B cell (primary cell): ENCODE measurements around the gene ENOX1. TPM values are rescaled to one million over a fixed set of nuclear protein-coding genes. Genes with fewer than 3 reads are reported as not detected.
"Not testable (repeated sequence)": the region's sequence is repeated elsewhere in the genome, so short reads cannot be mapped to it uniquely, and the experiment has no call there.

ENCODE experiments used
- ATAC-seq: fragments of 200-7000 bp; cut with Tn5 transposase; one replicate; pipeline ENCODE4 v1.10.0; 2021; ENCODE audit warnings: low read depth, mild to moderate bottlenecking, moderate number of reproducible peaks, moderate library complexity
- CTCF ChIA-PET: fragments of 350-600 bp; sonication (Branson Sonifier 250); formaldehyde crosslinking; loops from one replicate; lab custom pipeline; 2021; ENCODE audit warnings: antibody characterized with exemption, inconsistent platforms; lab: Charles Lee
- POLR2A ChIA-PET: fragments of 350-600 bp; sonication (Branson Sonifier 250); formaldehyde crosslinking; loops from one replicate; lab custom pipeline; 2021; ENCODE audit warnings: antibody characterized with exemption; lab: Charles Lee
- DNase-seq: peaks from one replicate; pipeline ENCODE4 v3.0.0; 2013
- H2AFZ ChIP-seq: 2 replicates; pipeline ENCODE4 v1.6.1; 2012; ENCODE audit warnings: mild to moderate bottlenecking, low read depth, low read length; ENCODE audit not compliant: insufficient read depth, poor library complexity, severe bottlenecking
- H3K27ac ChIP-seq, 2 donors: 1 replicate in 1 of 2; 2 replicates in 1 of 2; pipeline ENCODE4 v1.5.1; 2012 to 2013; ENCODE audit warnings: low read length in 2 of 2, mild to moderate bottlenecking in 2 of 2, moderate library complexity in 1 of 2
- H3K27me3 ChIP-seq, 4 experiments: fragments of 200-600 bp in 1 of 4; sonication (generic) in 1 of 4; replicated peaks in 1 of 4; 1 replicate in 2 of 4; 2 replicates in 2 of 4; pipeline versions ENCODE4 v1.6.1 to v1.7.0; 2013 to 2016; ENCODE audit warnings: low read length in 3 of 4, mild to moderate bottlenecking in 2 of 4, mixed read lengths in 1 of 4, moderate library complexity in 1 of 4; ENCODE audit not compliant: insufficient read depth in 4 of 4, control insufficient read depth in 3 of 4; ENCODE audit errors: control extremely low read depth in 1 of 4
- H3K36me3 ChIP-seq, 2 experiments: replicated peaks in 1 of 2; 1 replicate in 1 of 2; 2 replicates in 1 of 2; pipeline versions ENCODE4 v1.6.1 to v1.7.1; 2013; ENCODE audit warnings: low read length in 1 of 2; ENCODE audit not compliant: insufficient read depth in 2 of 2, control insufficient read depth in 1 of 2; ENCODE audit errors: control extremely low read depth in 1 of 2, extremely low read depth in 1 of 2
- H3K4me1 ChIP-seq, 2 donors: fragments of 200-600 bp in 1 of 2; sonication (generic) in 1 of 2; 1 replicate in 1 of 2; 2 replicates in 1 of 2; pipeline versions ENCODE4 v1.5.1 to v1.6.1; 2013 to 2017; ENCODE audit warnings: low read length in 2 of 2; ENCODE audit not compliant: control insufficient read depth in 2 of 2, insufficient read depth in 2 of 2
- H3K4me2 ChIP-seq: replicated peaks from 2 replicates; pipeline ENCODE3; 2012; ENCODE audit warnings: mild to moderate bottlenecking, low read depth, low read length; ENCODE audit not compliant: poor library complexity, severe bottlenecking
- H3K4me3 ChIP-seq, 5 experiments: fragments of 200-600 bp in 1 of 5; sonication (generic) in 1 of 5; 1 replicate in 3 of 5; 2 replicates in 2 of 5; pipeline versions ENCODE4 v1.5.1 to v1.7.0; 2011 to 2016; ENCODE audit warnings: low read length in 4 of 5, mild to moderate bottlenecking in 4 of 5, low read depth in 2 of 5, control low read depth in 1 of 5, moderate library complexity in 1 of 5; ENCODE audit not compliant: insufficient read depth in 1 of 5; ENCODE audit errors: control extremely low read depth in 1 of 5, extremely low read depth in 1 of 5
- H3K79me2 ChIP-seq: fragments of 200-600 bp; sonication (generic); one replicate; pipeline ENCODE4 v1.6.0; 2016; ENCODE audit warnings: low read length; ENCODE audit not compliant: control insufficient read depth, insufficient read depth
- H3K9ac ChIP-seq: fragments of 200-600 bp; sonication (generic); 2 replicates; pipeline ENCODE4 v1.6.1; 2017; ENCODE audit warnings: mild to moderate bottlenecking, low read length, moderate library complexity
- H3K9me3 ChIP-seq, 3 donors: one replicate each; pipeline versions ENCODE4 v1.6.1 to v1.7.1; 2013; ENCODE audit warnings: low read length in 2 of 3; ENCODE audit not compliant: control insufficient read depth in 2 of 3, insufficient read depth in 1 of 3; ENCODE audit errors: control extremely low read depth in 1 of 3
- H4K20me1 ChIP-seq: 2 replicates; pipeline ENCODE4 v1.6.0; 2012; ENCODE audit warnings: mild to moderate bottlenecking, low read length; ENCODE audit not compliant: insufficient read depth, control insufficient read depth, poor library complexity, severe bottlenecking
- H3K27ac Mint-ChIP-seq: one replicate; pipeline ENCODE4 v1.8.0; 2021; ENCODE audit warnings: mixed read lengths
- H3K27me3 Mint-ChIP-seq: one replicate; pipeline ENCODE4 v1.8.0; 2021; ENCODE audit warnings: mixed read lengths
- H3K4me1 Mint-ChIP-seq: one replicate; pipeline ENCODE4 v1.8.0; 2021; ENCODE audit warnings: mixed read lengths
- H3K4me3 Mint-ChIP-seq: one replicate; pipeline ENCODE4 v1.8.0; 2021; ENCODE audit warnings: mixed read lengths
- H3K9me3 Mint-ChIP-seq: one replicate; pipeline ENCODE4 v1.8.0; 2022; ENCODE audit warnings: mixed read lengths; ENCODE audit not compliant: insufficient read depth
- EZH2 ChIP-seq: IDR thresholded peaks from 2 replicates; pipeline ENCODE4 v1.6.1; 2012; ENCODE audit warnings: borderline replicate concordance, low read depth, mild to moderate bottlenecking, moderate library complexity, low read length; ENCODE audit not compliant: insufficient read depth, poor library complexity, severe bottlenecking
- WGBS: methylation state at CpG from one replicate; pipeline ENCODE4 v1.1.5; 2013; ENCODE audit warnings: missing lambda C conversion rate; ENCODE audit not compliant: insufficient coverage; 5-methylcytosine and 5-hydroxymethylcytosine counted together
- intact Hi-C: fragments of 100-400 bp; cut with micrococcal nuclease; formaldehyde crosslinking; loops from one replicate; pipeline ENCODE4 v1.10.0; 2022
- polyA plus RNA-seq: library from polyadenylated mRNA; depleted of rRNA; stranded (reverse); fragments of >200 nt; gene quantifications from 2 replicates; pipeline ENCODE4 v1.2.3, GENCODE V29; 2012
- total RNA-seq, 2 donors: library from RNA; stranded (reverse); fragments of 120-200 nt in 1 of 2; gene quantifications; 1 replicate in 1 of 2; 2 replicates in 1 of 2; pipeline versions ENCODE4 v1.2.3 to v1.2.4, GENCODE V29; 2013 to 2022
- TF ChIP-seq, protein P1 (sequence below): fragments of 200-600 bp; IDR thresholded peaks from one replicate; pipeline ENCODE4 v1.8.0; 2022; ENCODE audit warnings: antibody characterized with exemption, mild to moderate bottlenecking

Gene ENOX1
- total and polyA plus RNA-seq, 2 donors (not counting 1 experiment from before 2014, with no cell fraction given): not detected

DNA sequence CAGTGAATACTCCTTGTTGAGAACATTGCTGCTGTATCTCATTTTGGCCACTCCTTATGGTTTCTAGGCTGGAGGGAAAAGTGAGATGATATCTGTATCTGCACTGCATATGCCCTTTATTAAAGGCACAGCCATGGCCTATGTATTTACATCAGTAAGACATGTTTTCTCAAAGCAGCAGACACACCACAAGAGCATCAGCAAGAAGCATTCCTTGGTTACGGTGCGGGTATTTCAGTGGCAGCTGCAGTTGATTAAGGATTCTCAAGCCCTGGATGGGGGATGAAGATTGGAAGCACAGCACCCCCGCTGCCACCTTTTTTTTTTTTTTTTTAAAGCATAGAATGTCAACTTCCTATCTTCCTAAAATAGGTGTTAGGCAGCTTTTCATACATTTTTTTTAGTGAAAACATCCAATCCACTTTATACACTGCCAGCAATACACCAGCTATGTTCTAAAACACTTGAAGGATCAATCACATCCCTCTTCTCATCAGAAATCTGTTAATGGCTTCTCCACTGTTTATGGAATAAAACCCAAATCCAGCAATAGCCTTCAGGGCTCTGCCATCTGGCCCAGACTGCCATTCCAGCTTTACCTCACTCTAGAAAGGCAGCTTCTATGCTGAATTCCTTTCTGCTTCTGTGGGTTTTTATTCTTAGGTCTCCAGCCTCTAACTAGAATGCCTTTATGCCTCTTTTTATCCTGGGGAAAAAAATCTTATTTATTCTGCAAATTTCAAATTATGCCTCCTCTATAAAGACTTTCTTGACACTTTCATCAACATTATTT, 432.4 kb downstream of the ENOX1 start:
- H3K27ac ChIP-seq: no peak overlapping the region
- no peak for DNase-seq
- no peaks in the 10 kb centered on the region for H3K27me3 ChIP-seq
- H3K4me3 ChIP-seq: no peak overlapping the region
- H2AFZ ChIP-seq: no peak overlapping the region
- H3K4me2 ChIP-seq: no peak overlapping the region
- Mint-ChIP-seq H3K27ac (no peak overlapping the region), H3K9me3 (no peaks in the 10 kb centered on the region), H3K27me3 (peaks cover 5% of the 10 kb centered on the region), H3K4me1 (peaks cover 5% of the 10 kb centered on the region), H3K4me3 (no peak overlapping the region)
- CTCF ChIA-PET: no interaction called here
- no peaks in the 10 kb centered on the region for H3K79me2 ChIP-seq
- intact Hi-C loops: no loop called here
- peaks cover 0 to 10% of the 10 kb centered on the region in 2 donors for H3K4me1 ChIP-seq
- H4K20me1 ChIP-seq: no peaks in the 10 kb centered on the region
- ATAC-seq: no peak
- no peaks in the 10 kb centered on the region for H3K36me3 ChIP-seq
- TF ChIP-seq, protein P1, sequence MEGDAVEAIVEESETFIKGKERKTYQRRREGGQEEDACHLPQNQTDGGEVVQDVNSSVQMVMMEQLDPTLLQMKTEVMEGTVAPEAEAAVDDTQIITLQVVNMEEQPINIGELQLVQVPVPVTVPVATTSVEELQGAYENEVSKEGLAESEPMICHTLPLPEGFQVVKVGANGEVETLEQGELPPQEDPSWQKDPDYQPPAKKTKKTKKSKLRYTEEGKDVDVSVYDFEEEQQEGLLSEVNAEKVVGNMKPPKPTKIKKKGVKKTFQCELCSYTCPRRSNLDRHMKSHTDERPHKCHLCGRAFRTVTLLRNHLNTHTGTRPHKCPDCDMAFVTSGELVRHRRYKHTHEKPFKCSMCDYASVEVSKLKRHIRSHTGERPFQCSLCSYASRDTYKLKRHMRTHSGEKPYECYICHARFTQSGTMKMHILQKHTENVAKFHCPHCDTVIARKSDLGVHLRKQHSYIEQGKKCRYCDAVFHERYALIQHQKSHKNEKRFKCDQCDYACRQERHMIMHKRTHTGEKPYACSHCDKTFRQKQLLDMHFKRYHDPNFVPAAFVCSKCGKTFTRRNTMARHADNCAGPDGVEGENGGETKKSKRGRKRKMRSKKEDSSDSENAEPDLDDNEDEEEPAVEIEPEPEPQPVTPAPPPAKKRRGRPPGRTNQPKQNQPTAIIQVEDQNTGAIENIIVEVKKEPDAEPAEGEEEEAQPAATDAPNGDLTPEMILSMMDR: no peak
- TF ChIP-seq EZH2: no peak
- no CpG with 5 or more reads among the region's 3 CpGs for WGBS
- H3K9ac ChIP-seq: no peak overlapping the region
- H3K9me3 ChIP-seq: no peaks in the 10 kb centered on the region
- POLR2A ChIA-PET: no interaction called here

DNA sequence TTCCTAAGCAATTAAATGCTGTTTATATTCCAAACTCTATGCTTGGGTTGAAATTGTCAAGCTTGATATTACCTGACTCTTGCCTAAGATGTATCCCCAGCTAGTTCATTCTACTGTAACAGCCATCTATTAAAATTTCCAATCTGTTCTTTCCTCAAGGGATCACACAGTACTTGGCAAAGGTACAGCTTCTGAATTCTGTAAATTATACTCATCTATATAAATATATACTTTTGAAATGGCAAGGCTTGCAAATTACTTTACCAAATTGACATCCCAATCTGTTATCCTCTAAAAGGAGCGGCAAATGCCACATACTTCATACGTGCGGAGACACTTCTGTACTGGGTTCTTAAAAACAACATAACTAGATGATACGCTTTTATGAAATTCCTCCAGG, 433.1 kb downstream of the ENOX1 start:
- 100% methylated on average over 2 of the region's 4 CpGs for WGBS
- H3K27me3 Mint-ChIP-seq: peaks cover 5% of the 10 kb centered on the region
- intact Hi-C loops: no loop called here
- no peak overlapping the region for H3K27ac Mint-ChIP-seq
- no peaks in the 10 kb centered on the region for H3K9me3 Mint-ChIP-seq
- Histone ChIP-seq H4K20me1 (no peaks in the 10 kb centered on the region), H3K36me3 (no peaks in the 10 kb centered on the region), H3K9ac (no peak overlapping the region), H2AFZ (no peak overlapping the region), H3K4me1 (peaks cover 0 to 10% of the 10 kb centered on the region in 2 donors), H3K79me2 (no peaks in the 10 kb centered on the region), H3K4me2 (no peak overlapping the region), H3K27ac (no peak overlapping the region), H3K27me3 (no peaks in the 10 kb centered on the region), H3K9me3 (no peaks in the 10 kb centered on the region), H3K4me3 (no peak overlapping the region)
- no peak overlapping the region for H3K4me3 Mint-ChIP-seq
- H3K4me1 Mint-ChIP-seq: peaks cover 5% of the 10 kb centered on the region
- TF ChIP-seq EZH2: no peak
- TF ChIP-seq, protein P1: no peak
- POLR2A ChIA-PET: no interaction called here
- CTCF ChIA-PET: no interaction called here
- ATAC-seq: no peak
- DNase-seq: no peak

DNA sequence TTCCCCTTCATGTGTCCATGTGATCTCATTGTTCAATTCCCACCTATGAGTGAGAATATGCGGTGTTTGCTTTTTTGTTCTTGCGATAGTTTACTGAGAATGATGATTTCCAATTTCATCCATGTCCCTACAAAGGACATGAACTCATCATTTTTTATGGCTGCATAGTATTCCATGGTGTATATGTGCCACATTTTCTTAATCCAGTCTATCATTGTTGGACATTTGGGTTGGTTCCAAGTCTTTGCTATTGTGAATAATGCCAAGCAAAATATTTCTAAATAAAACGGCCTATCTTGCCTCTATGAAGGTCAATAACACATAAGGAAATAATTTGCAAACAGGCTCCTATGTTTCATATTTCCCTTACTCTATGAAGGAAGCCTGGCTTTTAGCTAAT, 435.2 kb downstream of the ENOX1 start:
- H3K4me3 ChIP-seq, H3K9me3 Mint-ChIP-seq, CTCF ChIA-PET, H3K4me2 ChIP-seq, DNase-seq, H3K9me3 ChIP-seq, H4K20me1 ChIP-seq, H3K4me1 Mint-ChIP-seq, H3K4me3 Mint-ChIP-seq, intact Hi-C loops, ATAC-seq, H3K27ac ChIP-seq, H3K36me3 ChIP-seq, H3K27me3 ChIP-seq, H3K9ac ChIP-seq, H2AFZ ChIP-seq, H3K27ac Mint-ChIP-seq, POLR2A ChIA-PET, H3K79me2 ChIP-seq, H3K4me1 ChIP-seq: not testable (repeated sequence)
- H3K27me3 Mint-ChIP-seq: peaks cover 11% of the 10 kb centered on the region
- no CpG with 5 or more reads among the region's 3 CpGs for WGBS
